GF-D8 (cell line): ENCODE measurements around the gene GBE1.
"Not testable (repeated sequence)": the region's sequence is repeated elsewhere in the genome, so short reads cannot be mapped to it uniquely, and the experiment has no call there.

Experiments used
- DNase-seq: peaks from one replicate; lab custom pipeline; 2025; lab: John Stamatoyannopoulos, UW

GBE1 gene

GRCh38 chr3:81760924-81761903 is at the start of gene GBE1:
Gene GBE1 (minus strand): TSS chr3:81761645. CDS start chr3:81761517, 128 bp downstream.
- DNase-seq, result peak; percentile 98

GRCh38 chr3:81808900-81809299 is 47.5 kb upstream of the GBE1 start:
- DNase-seq, result no peak

GRCh38 chr3:81799403-81799802 is 38.0 kb upstream of the GBE1 start:
- DNase-seq, result no peak

- no peak for DNase-seq
These were observed 32.0 kb upstream of the GBE1 start for GRCh38 chr3:81793410-81793809.

- no peak for DNase-seq
These were observed 28.7 kb upstream of the GBE1 start for GRCh38 chr3:81790117-81790516.

GRCh38 chr3:81789691-81790090 is 28.2 kb upstream of the GBE1 start:
- peak; percentile 33 for DNase-seq

- no peak for DNase-seq
These were observed 27.2 kb upstream of the GBE1 start for GRCh38 chr3:81788610-81789009.

GRCh38 chr3:81788044-81788443 is 26.6 kb upstream of the GBE1 start:
- no peak for DNase-seq

GRCh38 chr3:81782585-81782984 is 21.1 kb upstream of the GBE1 start:
- no peak for DNase-seq

GRCh38 chr3:81778678-81779182 is 17.3 kb upstream of the GBE1 start:
- no peak for DNase-seq

- no peak for DNase-seq
These were observed 15.2 kb upstream of the GBE1 start for GRCh38 chr3:81776643-81777042.

- DNase-seq, result no peak
These were observed 9.3 kb upstream of the GBE1 start for GRCh38 chr3:81770710-81771109.

- DNase-seq, result no peak
These were observed 7.9 kb upstream of the GBE1 start for GRCh38 chr3:81769299-81769698.

GRCh38 chr3:81767250-81767859 is 5.9 kb upstream of the GBE1 start:
- DNase-seq, result not testable (repeated sequence)

GRCh38 chr3:81765400-81765799 is 4.0 kb upstream of the GBE1 start:
- no peak for DNase-seq

- no peak for DNase-seq
These were observed 3.2 kb upstream of the GBE1 start for GRCh38 chr3:81764665-81765064.

- DNase-seq, result no peak
These were observed 2.6 kb upstream of the GBE1 start for GRCh38 chr3:81764002-81764401.

- no peak for DNase-seq
These were observed 1.6 kb upstream of the GBE1 start for GRCh38 chr3:81763001-81763400.

- DNase-seq, result no peak
These were observed 597 bp upstream of the GBE1 start for GRCh38 chr3:81761904-81762580.

GRCh38 chr3:81760215-81760614 is 1.2 kb downstream of the GBE1 start:
- DNase-seq, result no peak

GRCh38 chr3:81758771-81759170 is 2.7 kb downstream of the GBE1 start:
- DNase-seq, result not testable (repeated sequence)

GRCh38 chr3:81758275-81758674 is 3.2 kb downstream of the GBE1 start:
- no peak for DNase-seq
